Tibial artery (tissue), 4 donors: ENCODE measurements around the gene FAR1.

Source experiments
- DNase-seq, 2 donors: peaks; one replicate each; pipeline ENCODE4 v3.0.0-alpha.2; 2019
- H3K27ac ChIP-seq, 2 donors: fragments of 200-600 bp; sonication (generic) in 1 of 2; 1 replicate in 1 of 2; 2 replicates in 1 of 2; pipeline ENCODE4 v1.5.1; 2018 to 2019; ENCODE audit warnings: mild to moderate bottlenecking in 1 of 2
- H3K27me3 ChIP-seq, 2 donors: fragments of 200-600 bp; sonication (generic) in 1 of 2; one replicate each; pipeline versions ENCODE4 v1.5.1 to v1.6.0; 2016 to 2019
- H3K36me3 ChIP-seq, 3 donors: fragments of 200-600 bp; sonication (generic) in 2 of 3; one replicate each; pipeline ENCODE4 v1.5.1; 2016 to 2019; ENCODE audit warnings: mild to moderate bottlenecking in 2 of 3
- H3K4me1 ChIP-seq, 4 donors: fragments of 200-600 bp; sonication (generic) in 2 of 4; 1 replicate in 3 of 4; 2 replicates in 1 of 4; pipeline ENCODE4 v1.5.1; 2016 to 2019
- H3K4me3 ChIP-seq, 2 donors: fragments of 200-600 bp; sonication (generic) in 1 of 2; 1 replicate in 1 of 2; 2 replicates in 1 of 2; pipeline ENCODE4 v1.5.1; 2018 to 2019; ENCODE audit warnings: mild to moderate bottlenecking in 2 of 2
- H3K9me3 ChIP-seq, 3 donors: fragments of 200-600 bp; sonication (generic) in 1 of 3; one replicate each; pipeline ENCODE4 v1.5.1; 2016 to 2019
- CTCF ChIP-seq, 2 experiments: fragments of 200-600 bp in 1 of 2; fragments of 450-650 bp in 1 of 2; IDR thresholded peaks; one replicate each; pipeline ENCODE4 v1.5.1; 2017 to 2019; ENCODE audit warnings: antibody characterized with exemption in 2 of 2, mild to moderate bottlenecking in 1 of 2, moderate library complexity in 1 of 2
- intact Hi-C: fragments of 100-400 bp; cut with DNase I; formaldehyde crosslinking; loops from one replicate; pipeline ENCODE4 v1.15.0; 2023; ENCODE audit warnings: low total_unique reads

Gene FAR1

GRCh38 chr11:13699870-13700269 is 31.4 kb downstream of the FAR1 start:
- Histone ChIP-seq H3K27me3 (no peaks in the 10 kb centered on the region), H3K36me3 (peaks cover 0 to 29% (median 24%) of the 10 kb centered on the region in 3 donors), H3K4me3 (no peak overlapping the region), H3K27ac (no peak overlapping the region), H3K4me1 (no peaks in the 10 kb centered on the region), H3K9me3 (no peaks in the 10 kb centered on the region)
- intact Hi-C loops = no loop called here
- no peak for TF ChIP-seq CTCF (IDR thresholded peaks at IDR 0.05)
- DNase-seq = no peak

- DNase-seq = no peak
- no peak for TF ChIP-seq CTCF (IDR thresholded peaks at IDR 0.05)
Observed at GRCh38 chr11:13701506-13701905, 33.0 kb downstream of the FAR1 start.

GRCh38 chr11:13702071-13702470 is 33.6 kb downstream of the FAR1 start:
- Histone ChIP-seq H3K27me3 (no peaks in the 10 kb centered on the region), H3K4me3 (no peak overlapping the region), H3K4me1 (no peaks in the 10 kb centered on the region), H3K36me3 (peaks cover 0 to 22% (median 5%) of the 10 kb centered on the region in 3 donors), H3K27ac (no peak overlapping the region), H3K9me3 (no peaks in the 10 kb centered on the region)
- TF ChIP-seq CTCF (IDR thresholded peaks at IDR 0.05) = no peak
- DNase-seq = no peak
- intact Hi-C loops = no loop called here

More at GRCh38 chr11:13701506-13701905, 33.0 kb downstream of the FAR1 start:
- no peak overlapping the region for H3K27ac ChIP-seq
- no peaks in the 10 kb centered on the region for H3K27me3 ChIP-seq
- H3K9me3 ChIP-seq = no peaks in the 10 kb centered on the region
- H3K36me3 ChIP-seq = peaks cover 0 to 22% (median 11%) of the 10 kb centered on the region in 3 donors
- H3K4me3 ChIP-seq = no peak overlapping the region
- intact Hi-C loops = no loop called here
- no peaks in the 10 kb centered on the region for H3K4me1 ChIP-seq

GRCh38 chr11:13705710-13706109 is 37.2 kb downstream of the FAR1 start:
- H3K9me3 ChIP-seq = no peaks in the 10 kb centered on the region
- intact Hi-C loops = no loop called here
- DNase-seq = no peak
- H3K36me3 ChIP-seq = peaks cover 14 to 31% (median 27%) of the 10 kb centered on the region in 3 donors
- no peak overlapping the region for H3K4me3 ChIP-seq
- no peaks in the 10 kb centered on the region for H3K4me1 ChIP-seq
- H3K27me3 ChIP-seq = no peaks in the 10 kb centered on the region
- no peak overlapping the region for H3K27ac ChIP-seq
- TF ChIP-seq CTCF (IDR thresholded peaks at IDR 0.05) = no peak

GRCh38 chr11:13713982-13714381 is 45.5 kb downstream of the FAR1 start:
- Histone ChIP-seq H3K4me1 (peaks cover 0 to 9% (median 0%) of the 10 kb centered on the region in 4 donors), H3K9me3 (no peaks in the 10 kb centered on the region), H3K27ac (no peak overlapping the region), H3K4me3 (no peak overlapping the region), H3K36me3 (peaks cover 41 to 51% (median 50%) of the 10 kb centered on the region in 3 donors), H3K27me3 (no peaks in the 10 kb centered on the region)
- no peak for DNase-seq
- intact Hi-C loops = no loop called here
- TF ChIP-seq CTCF (IDR thresholded peaks at IDR 0.05) = no peak

GRCh38 chr11:13717331-13717730 is 48.9 kb downstream of the FAR1 start:
- intact Hi-C loops = no loop called here
- no peak for DNase-seq
- H3K27ac ChIP-seq = no peak overlapping the region
- TF ChIP-seq CTCF (IDR thresholded peaks at IDR 0.05) = no peak
- H3K4me3 ChIP-seq = no peak overlapping the region
- H3K9me3 ChIP-seq = no peaks in the 10 kb centered on the region
- peaks cover 24 to 59% (median 49%) of the 10 kb centered on the region in 3 donors for H3K36me3 ChIP-seq
- H3K4me1 ChIP-seq = peaks cover 0 to 3% (median 0%) of the 10 kb centered on the region in 4 donors
- no peaks in the 10 kb centered on the region for H3K27me3 ChIP-seq
